ENCODE data around the gene SUFU.

GRCh38 chr10:102619281-102619981 is 115.7 kb downstream of the SUFU start:
- no peak for TF ChIP-seq CTCF (IDR thresholded peaks at IDR 0.05)
- no peak for TF ChIP-seq POLR2A (IDR thresholded peaks at IDR 0.05)
- TF ChIP-seq EP300 (IDR thresholded peaks at IDR 0.05), result no peak

Measured in sigmoid colon (tissue), 4 donors.